Measurements from ENCODE around the gene SPATA2L. TPM values are rescaled to one million over a fixed set of nuclear protein-coding genes. Genes with fewer than 3 reads are reported as not detected.
"Not testable (repeated sequence)": the region's sequence is repeated elsewhere in the genome, so short reads cannot be mapped to it uniquely, and the experiment has no call there.

The SPATA2L gene
- total and polyA plus RNA-seq, 9 donors, result 1.5 to 4.1 (median 2.6) TPM

DNA sequence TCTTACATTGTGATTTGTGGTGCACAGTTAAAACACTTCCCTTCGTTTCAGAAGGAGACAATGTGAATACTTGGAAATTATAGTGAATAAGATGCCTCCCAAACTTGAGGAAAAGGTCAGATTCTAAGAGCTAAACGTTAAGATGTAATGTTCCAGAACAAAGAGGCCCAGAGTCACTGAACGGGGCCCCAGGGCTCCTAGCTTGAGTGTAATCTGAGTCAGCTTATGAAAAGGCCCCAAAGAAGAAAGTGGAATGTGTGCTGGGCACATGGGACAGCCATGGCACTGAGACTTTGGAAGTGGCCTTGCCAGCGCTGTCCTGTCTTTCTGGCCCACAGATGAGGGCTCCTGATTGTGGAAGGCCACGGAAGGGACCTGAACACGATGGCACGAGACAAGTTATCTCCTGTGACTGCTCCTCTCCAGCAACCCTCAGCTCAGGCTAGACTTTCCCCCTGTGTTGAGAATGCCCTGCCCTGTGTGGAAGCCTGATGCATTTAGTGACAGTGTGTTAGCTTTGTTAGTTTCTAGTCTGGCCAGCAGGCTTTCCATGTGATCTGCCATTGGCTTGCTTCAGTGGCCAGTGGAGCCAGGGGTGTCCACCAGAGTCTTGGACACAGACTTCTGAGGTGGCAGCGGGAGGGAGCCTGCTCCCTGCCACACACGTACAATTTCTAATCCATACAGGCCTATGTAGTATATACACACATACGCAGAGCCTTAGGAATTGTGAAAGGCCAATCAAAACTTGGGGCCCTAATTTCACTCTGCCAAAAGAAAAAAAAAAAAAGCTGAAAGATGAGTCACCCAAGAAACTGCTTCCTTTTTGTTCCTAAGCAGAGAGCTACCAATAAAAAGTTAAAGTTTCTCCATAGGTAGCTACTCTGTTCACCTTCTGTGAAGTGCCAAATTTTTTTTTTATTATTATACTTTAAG is 30.7 kb downstream of the SPATA2L start:
- Histone ChIP-seq H3K4me1 (ENCODE audit: control insufficient read depth, insufficient read depth, low read length) (no peaks in the 10 kb centered on the region), H3K27ac (ENCODE audit: low read length) (no peak overlapping the region), H3K4me3 (ENCODE audit: low read length) (no peak overlapping the region), H3K36me3 (ENCODE audit: control insufficient read depth, insufficient read depth, low read length) (no peaks in the 10 kb centered on the region), H3K9me3 (replicated peaks; ENCODE audit: control insufficient read depth, low read depth, low read length) (no peaks in the 10 kb centered on the region), H3K27me3 (ENCODE audit: control insufficient read depth, insufficient read depth, low read length) (no peaks in the 10 kb centered on the region)
- DNase-seq, result no peak
- 87% methylated on average over 4 of the region's 10 CpGs for WGBS (ENCODE audit: insufficient coverage)

DNA sequence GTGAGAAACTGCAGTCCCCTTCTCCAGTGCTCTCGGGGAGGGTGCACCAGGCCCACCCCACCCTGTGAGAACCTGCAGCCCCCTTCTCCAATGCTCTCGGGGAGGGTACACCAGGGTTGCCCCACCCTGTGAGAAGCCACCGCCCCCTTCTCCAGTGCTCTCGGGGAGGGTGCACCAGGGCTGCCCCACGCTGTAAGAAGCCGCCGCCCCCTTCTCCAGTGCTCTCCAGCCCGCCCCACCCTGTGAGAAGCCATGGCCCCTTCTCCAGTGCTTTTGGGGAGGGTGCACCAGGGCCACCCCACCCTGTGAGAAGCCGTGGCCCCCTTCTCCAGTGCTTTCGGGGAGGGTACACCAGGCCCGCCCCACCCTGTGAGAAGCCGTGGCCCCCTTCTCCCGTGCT is 31.8 kb downstream of the SPATA2L start:
- no peak for DNase-seq
- Histone ChIP-seq H3K36me3 (ENCODE audit: control insufficient read depth, insufficient read depth, low read length) (no peaks in the 10 kb centered on the region), H3K9me3 (replicated peaks; ENCODE audit: control insufficient read depth, low read depth, low read length) (no peaks in the 10 kb centered on the region), H3K27ac (ENCODE audit: low read length) (no peak overlapping the region), H3K4me3 (ENCODE audit: low read length) (no peak overlapping the region), H3K4me1 (ENCODE audit: control insufficient read depth, insufficient read depth, low read length) (no peaks in the 10 kb centered on the region), H3K27me3 (ENCODE audit: control insufficient read depth, insufficient read depth, low read length) (no peaks in the 10 kb centered on the region)
- WGBS (ENCODE audit: insufficient coverage), result 87% methylated on average over 12 of the region's 13 CpGs

DNA sequence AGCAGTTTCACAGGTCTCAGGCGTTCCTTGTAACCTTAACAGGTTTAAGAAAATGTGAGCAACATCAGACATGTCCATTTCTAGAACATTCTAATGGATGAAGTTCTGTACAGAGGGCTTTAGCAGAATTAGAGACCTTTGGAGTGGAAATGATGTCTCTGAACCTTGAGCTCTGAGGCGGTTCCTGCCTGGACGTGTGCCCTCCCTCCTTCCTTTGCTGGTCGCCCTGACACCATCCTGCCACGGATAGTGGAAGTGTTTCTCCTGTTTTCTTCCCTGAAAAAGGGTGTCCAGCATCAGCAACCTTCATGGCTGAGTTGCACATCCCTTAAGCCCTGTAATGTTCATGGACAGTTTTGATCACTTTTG is 32.7 kb downstream of the SPATA2L start:
- no peaks in the 10 kb centered on the region for H3K9me3 ChIP-seq (replicated peaks; ENCODE audit: control insufficient read depth, low read depth, low read length)
- H3K4me3 ChIP-seq (ENCODE audit: low read length), result no peak overlapping the region
- no peaks in the 10 kb centered on the region for H3K4me1 ChIP-seq (ENCODE audit: control insufficient read depth, insufficient read depth, low read length)
- no peaks in the 10 kb centered on the region for H3K27me3 ChIP-seq (ENCODE audit: control insufficient read depth, insufficient read depth, low read length)
- peaks cover 4% of the 10 kb centered on the region for H3K36me3 ChIP-seq (ENCODE audit: control insufficient read depth, insufficient read depth, low read length)
- H3K27ac ChIP-seq (ENCODE audit: low read length), result no peak overlapping the region
- WGBS (ENCODE audit: insufficient coverage), result 71% methylated on average over 2 of the region's 5 CpGs
- no peak for DNase-seq

DNA sequence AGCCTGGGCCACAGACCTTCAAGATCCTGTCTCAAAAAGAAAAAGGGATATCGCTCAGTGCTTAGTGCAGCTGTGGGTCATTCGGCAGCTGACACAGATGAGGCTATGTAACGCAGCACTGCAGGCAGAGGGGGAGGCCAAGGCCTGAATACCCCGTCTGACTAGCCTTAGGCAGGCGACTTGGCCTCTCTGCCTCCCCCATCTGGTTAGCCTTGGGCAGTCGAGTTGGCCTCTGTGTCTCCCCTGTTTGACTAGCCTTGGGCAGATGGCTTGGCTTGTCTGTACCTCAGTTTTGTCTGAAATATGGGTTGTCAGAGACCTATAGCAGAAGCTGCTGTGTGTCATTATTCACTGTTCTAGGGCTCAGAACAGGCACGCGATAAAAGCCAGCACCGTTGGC is 33.9 kb downstream of the SPATA2L start:
- no peaks in the 10 kb centered on the region for H3K9me3 ChIP-seq (replicated peaks; ENCODE audit: control insufficient read depth, low read depth, low read length)
- H3K27me3 ChIP-seq (ENCODE audit: control insufficient read depth, insufficient read depth, low read length), result no peaks in the 10 kb centered on the region
- whole genome bisulfite sequencing (ENCODE audit: insufficient coverage), result 88% methylated on average over 9 of the region's 9 CpGs
- H3K36me3 ChIP-seq (ENCODE audit: control insufficient read depth, insufficient read depth, low read length), result peaks cover 11% of the 10 kb centered on the region
- no peak overlapping the region for H3K27ac ChIP-seq (ENCODE audit: low read length)
- DNase-seq, result no peak
- no peaks in the 10 kb centered on the region for H3K4me1 ChIP-seq (ENCODE audit: control insufficient read depth, insufficient read depth, low read length)
- no peak overlapping the region for H3K4me3 ChIP-seq (ENCODE audit: low read length)

GRCh38 chr16:89667000-89667399 is 34.5 kb downstream of the SPATA2L start:
- not testable (repeated sequence) for H3K27me3 ChIP-seq (ENCODE audit: control insufficient read depth, insufficient read depth, low read length); H3K4me3 ChIP-seq (ENCODE audit: low read length); DNase-seq; H3K27ac ChIP-seq (ENCODE audit: low read length); H3K4me1 ChIP-seq (ENCODE audit: control insufficient read depth, insufficient read depth, low read length); H3K9me3 ChIP-seq (replicated peaks; ENCODE audit: control insufficient read depth, low read depth, low read length)
- no CpG with 5 or more reads among the region's 7 CpGs for WGBS (ENCODE audit: insufficient coverage)
- H3K36me3 ChIP-seq (ENCODE audit: control insufficient read depth, insufficient read depth, low read length), result peaks cover 11% of the 10 kb centered on the region

DNA sequence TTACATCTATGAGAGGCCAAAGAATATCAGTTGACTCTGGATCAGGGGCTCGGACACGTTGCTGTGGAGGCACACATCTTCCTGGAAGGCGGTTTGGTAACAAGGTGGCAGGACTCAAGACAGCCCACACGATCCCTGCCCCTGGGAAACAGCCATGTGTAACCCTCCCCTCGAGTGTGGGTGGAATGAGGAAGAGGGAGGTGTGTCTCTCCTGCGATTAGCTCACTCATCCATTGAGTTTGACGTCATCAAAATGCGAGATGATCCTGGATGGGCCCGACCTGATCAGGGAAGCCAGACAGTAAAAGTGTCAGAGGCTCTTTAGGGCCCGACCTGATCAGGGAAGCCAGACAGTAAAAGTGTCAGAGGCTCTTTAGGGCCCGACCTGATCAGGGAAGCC is 37.3 kb downstream of the SPATA2L start:
- not testable (repeated sequence) for DNase-seq; H3K27me3 ChIP-seq (ENCODE audit: control insufficient read depth, insufficient read depth, low read length); H3K27ac ChIP-seq (ENCODE audit: low read length); H3K9me3 ChIP-seq (replicated peaks; ENCODE audit: control insufficient read depth, low read depth, low read length); H3K4me3 ChIP-seq (ENCODE audit: low read length); H3K4me1 ChIP-seq (ENCODE audit: control insufficient read depth, insufficient read depth, low read length)
- WGBS (ENCODE audit: insufficient coverage), result 67% methylated on average over 5 of the region's 11 CpGs
- peaks cover 22% of the 10 kb centered on the region for H3K36me3 ChIP-seq (ENCODE audit: control insufficient read depth, insufficient read depth, low read length)

- H3K4me1 ChIP-seq (ENCODE audit: control insufficient read depth, insufficient read depth, low read length), result peaks cover 17% of the 10 kb centered on the region
- no CpG with 5 or more reads among the region's 9 CpGs for WGBS (ENCODE audit: insufficient coverage)
- H3K27ac ChIP-seq (ENCODE audit: low read length), result no peak overlapping the region
- no peak overlapping the region for H3K4me3 ChIP-seq (ENCODE audit: low read length)
- no peaks in the 10 kb centered on the region for H3K9me3 ChIP-seq (replicated peaks; ENCODE audit: control insufficient read depth, low read depth, low read length)
- H3K27me3 ChIP-seq (ENCODE audit: control insufficient read depth, insufficient read depth, low read length), result no peaks in the 10 kb centered on the region
- peaks cover 22% of the 10 kb centered on the region for H3K36me3 ChIP-seq (ENCODE audit: control insufficient read depth, insufficient read depth, low read length)
- no peak for DNase-seq
Measured at GRCh38 chr16:89661215-89661614, 40.3 kb downstream of the SPATA2L start.

DNA sequence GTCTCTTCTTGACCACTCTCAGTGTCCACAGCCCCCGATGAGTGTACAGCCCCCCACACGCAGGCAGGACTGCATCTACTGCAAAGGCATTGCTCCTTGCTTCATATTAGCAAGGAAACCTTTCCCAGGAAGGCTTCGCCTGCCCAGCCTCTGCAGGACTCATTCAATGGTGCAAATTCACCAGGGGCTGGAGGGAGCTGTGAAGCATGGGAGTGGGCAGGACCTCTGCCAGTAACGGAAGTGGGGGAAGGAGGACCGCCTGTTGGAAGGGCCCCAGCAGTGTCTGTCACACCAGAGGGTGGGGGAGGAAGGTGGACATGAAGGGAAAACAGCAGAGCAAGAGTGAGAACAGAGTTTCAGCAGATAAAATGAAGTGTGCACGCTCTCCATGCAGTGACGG is 41.4 kb downstream of the SPATA2L start:
- H3K4me3 ChIP-seq (ENCODE audit: low read length), result no peak overlapping the region
- 87% methylated on average over 5 of the region's 7 CpGs for WGBS (ENCODE audit: insufficient coverage)

DNA sequence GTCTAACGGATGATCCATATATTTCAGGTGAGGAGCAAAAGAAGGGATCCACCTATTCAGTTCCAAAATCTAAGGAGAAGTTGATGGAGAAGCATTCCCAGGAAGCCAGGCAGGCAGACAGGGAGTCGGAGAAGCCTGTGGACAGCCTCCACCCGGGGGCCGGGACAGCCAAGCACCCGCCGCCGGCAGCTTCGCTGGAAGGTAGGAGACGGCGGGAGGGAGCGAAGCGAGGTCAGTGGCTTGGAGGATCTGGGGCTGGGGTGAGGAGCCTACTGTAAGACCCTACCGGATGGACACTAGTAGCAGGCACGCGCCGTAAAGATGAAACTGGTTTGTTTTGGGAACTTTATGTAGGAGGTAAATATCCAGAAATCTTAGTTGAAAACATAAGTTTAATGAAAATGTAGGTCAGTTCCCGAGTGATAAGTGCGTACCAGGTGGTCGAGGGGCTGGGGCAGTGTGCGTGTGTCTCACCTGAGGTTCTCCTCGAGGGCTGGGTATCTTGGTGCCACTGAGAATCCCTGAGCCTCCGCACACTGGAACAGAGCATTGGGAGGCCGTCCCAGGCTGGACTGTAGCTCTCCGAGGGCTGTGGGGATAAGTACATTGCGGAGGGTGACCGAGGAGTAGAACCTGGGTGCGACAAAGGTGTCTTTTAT is 43.2 kb downstream of the SPATA2L start:
- Histone ChIP-seq H3K27me3 (ENCODE audit: control insufficient read depth, insufficient read depth, low read length) (no peaks in the 10 kb centered on the region), H3K27ac (ENCODE audit: low read length) (peak overlapping the region; percentile 42), H3K36me3 (ENCODE audit: control insufficient read depth, insufficient read depth, low read length) (peaks cover 17% of the 10 kb centered on the region), H3K9me3 (replicated peaks; ENCODE audit: control insufficient read depth, low read depth, low read length) (no peaks in the 10 kb centered on the region), H3K4me1 (ENCODE audit: control insufficient read depth, insufficient read depth, low read length) (peaks cover 17% of the 10 kb centered on the region), H3K4me3 (ENCODE audit: low read length) (peak overlapping the region; percentile 91)
- no peak for DNase-seq
- WGBS (ENCODE audit: insufficient coverage), result 15% methylated on average over 27 of the region's 27 CpGs

More for the DNA sequence above, 41.4 kb downstream of the SPATA2L start:
- DNase-seq, result no peak
- Histone ChIP-seq H3K27ac (ENCODE audit: low read length) (no peak overlapping the region), H3K4me1 (ENCODE audit: control insufficient read depth, insufficient read depth, low read length) (peaks cover 17% of the 10 kb centered on the region), H3K27me3 (ENCODE audit: control insufficient read depth, insufficient read depth, low read length) (no peaks in the 10 kb centered on the region), H3K36me3 (ENCODE audit: control insufficient read depth, insufficient read depth, low read length) (peaks cover 22% of the 10 kb centered on the region), H3K9me3 (replicated peaks; ENCODE audit: control insufficient read depth, low read depth, low read length) (no peaks in the 10 kb centered on the region)

DNA sequence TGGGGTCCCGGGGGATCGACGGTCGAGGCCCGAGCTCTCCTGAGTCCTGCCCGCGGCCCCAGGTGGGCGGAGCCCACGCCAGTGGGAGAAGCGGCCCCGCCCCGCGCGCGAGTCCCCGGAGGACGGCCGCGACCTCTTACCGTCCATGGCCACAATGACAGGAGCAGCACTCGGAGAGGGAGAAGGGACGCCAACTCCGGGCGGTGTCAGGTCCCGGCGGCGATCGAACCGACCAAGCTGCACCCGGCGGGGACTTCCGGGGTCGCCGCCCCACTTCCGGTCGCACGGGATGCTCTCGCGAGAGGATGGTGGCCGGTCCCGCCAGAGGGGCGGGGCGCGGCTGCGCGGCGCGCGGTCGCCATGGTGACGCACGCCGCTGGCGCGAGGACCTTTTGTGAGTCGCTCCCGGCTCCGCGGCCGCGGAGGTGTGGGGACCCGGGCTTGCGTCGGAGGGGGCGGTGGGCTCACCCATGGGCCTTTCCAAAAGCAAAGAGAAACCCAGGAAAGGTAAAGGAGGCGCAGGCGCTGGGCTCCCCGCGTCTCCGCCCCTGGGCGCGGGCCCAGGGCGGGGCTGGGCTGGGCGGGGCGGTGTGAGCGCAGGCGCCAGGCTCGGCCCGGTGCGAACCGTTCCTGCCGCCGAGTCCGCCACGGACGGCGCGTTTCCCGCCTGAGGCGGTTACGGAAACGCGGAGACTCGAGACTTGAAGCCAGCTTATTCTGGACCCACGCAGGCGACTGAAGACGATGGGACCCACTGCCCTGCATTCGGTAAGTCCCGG is 43.9 kb downstream of the SPATA2L start, which contains the start of the genes CHMP1A and SPATA33:
Gene CHMP1A, minus strand, starts transcription at position 267 of the 779 bp plus-strand sequence. Its CDS starts 120 bp downstream, at position 147.
Gene SPATA33, plus strand, starts transcription at position 395 of the 779 bp plus-strand sequence. Its CDS starts 76 bp downstream, at position 471.
- Histone ChIP-seq H3K9me3 (replicated peaks; ENCODE audit: control insufficient read depth, low read depth, low read length) (no peaks in the 10 kb centered on the region), H3K36me3 (ENCODE audit: control insufficient read depth, insufficient read depth, low read length) (peaks cover 16% of the 10 kb centered on the region), H3K27me3 (ENCODE audit: control insufficient read depth, insufficient read depth, low read length) (no peaks in the 10 kb centered on the region), H3K4me3 (ENCODE audit: low read length) (peak within 1 kb of the TSS; percentile 91), H3K27ac (ENCODE audit: low read length) (peak within 1 kb of the TSS; percentile 42), H3K4me1 (ENCODE audit: control insufficient read depth, insufficient read depth, low read length) (peaks cover 17% of the 10 kb centered on the region)
- DNase-seq, result peak; percentile 93
- under 1% methylated on average over 98 of the region's 99 CpGs for WGBS (ENCODE audit: insufficient coverage)
